ENCODE measurements around the gene EIF5A.

GRCh38 chr17:7259555-7259889 is 47.9 kb upstream of the EIF5A start:
- no peak for TF ChIP-seq POLR2A (IDR thresholded peaks at IDR 0.05)
- TF ChIP-seq CTCF (IDR thresholded peaks at IDR 0.05 in 4 of 5, conservative IDR thresholded peaks at IDR 0.05 in 1 of 5) = no peak

Data from gastrocnemius medialis (tissue), 4 donors.